Measurements from ENCODE around the gene BGLAP. TPM values are rescaled to one million over a fixed set of nuclear protein-coding genes. Genes with fewer than 3 reads are reported as not detected.

Gene BGLAP
- polyA plus RNA-seq, 3 donors: 2.2 TPM; not detected in 2

DNA sequence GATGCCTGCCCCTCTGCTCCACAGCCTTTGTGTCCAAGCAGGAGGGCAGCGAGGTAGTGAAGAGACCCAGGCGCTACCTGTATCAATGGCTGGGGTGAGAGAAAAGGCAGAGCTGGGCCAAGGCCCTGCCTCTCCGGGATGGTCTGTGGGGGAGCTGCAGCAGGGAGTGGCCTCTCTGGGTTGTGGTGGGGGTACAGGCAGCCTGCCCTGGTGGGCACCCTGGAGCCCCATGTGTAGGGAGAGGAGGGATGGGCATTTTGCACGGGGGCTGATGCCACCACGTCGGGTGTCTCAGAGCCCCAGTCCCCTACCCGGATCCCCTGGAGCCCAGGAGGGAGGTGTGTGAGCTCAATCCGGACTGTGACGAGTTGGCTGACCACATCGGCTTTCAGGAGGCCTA lies 754 bp downstream of the BGLAP start:
- Histone ChIP-seq H2AFZ (ENCODE audit: insufficient read depth, low read depth, low read length, poor library complexity, severe bottlenecking) (no peak overlapping the region), H4K20me1 (ENCODE audit: insufficient read depth, low read length) (peaks cover 19% of the 10 kb centered on the region), H3K79me2 (ENCODE audit: insufficient read depth, low read length) (no peaks in the 10 kb centered on the region), H3K27me3 (ENCODE audit: control insufficient read depth in 2 of 2, insufficient read depth in 2 of 2, low read length in 2 of 2) (peaks cover 10 to 31% of the 10 kb centered on the region in 2 donors), H3K9ac (ENCODE audit: insufficient read depth, low read length, poor library complexity, severe bottlenecking) (no peak overlapping the region), H3K9me3 (replicated peaks in 1 of 2; ENCODE audit: control insufficient read depth in 1 of 2, insufficient read depth in 1 of 2, low read length in 2 of 2) (peaks cover 0 to 12% of the 10 kb centered on the region in 2 donors), H3K4me3 (replicated peaks in 1 of 3; ENCODE audit: low read depth in 2 of 3, low read length in 3 of 3) (no peak overlapping the region), H3K36me3 (replicated peaks in 1 of 2; ENCODE audit: control insufficient read depth in 1 of 2, insufficient read depth in 2 of 2, low read length in 2 of 2) (peaks cover 27 to 33% of the 10 kb centered on the region in 2 donors), H3K27ac (ENCODE audit: low read depth in 1 of 2, low read length in 2 of 2) (no peak overlapping the region), H3K4me1 (ENCODE audit: control insufficient read depth in 1 of 2, insufficient read depth in 2 of 2, low read length in 2 of 2) (peaks cover 9 to 14% of the 10 kb centered on the region in 2 donors), H3K4me2 (replicated peaks; ENCODE audit: extremely low read depth, low read length, poor library complexity, severe bottlenecking) (no peak overlapping the region)
- Mint-ChIP-seq H3K4me3 (no peak overlapping the region), H3K9me3 (peaks cover 0 to 9% (median 0%) of the 10 kb centered on the region in 7 donors), H3K36me3 (peaks cover 40 to 44% of the 10 kb centered on the region in 2 donors), H3K4me1 (peaks cover 14% of the 10 kb centered on the region), H3K27ac (no peak overlapping the region), H3K27me3 (ENCODE audit: low read depth in 3 of 3) (peaks cover 21 to 40% (median 35%) of the 10 kb centered on the region in 3 donors)
- TF ChIP-seq, protein P1, sequence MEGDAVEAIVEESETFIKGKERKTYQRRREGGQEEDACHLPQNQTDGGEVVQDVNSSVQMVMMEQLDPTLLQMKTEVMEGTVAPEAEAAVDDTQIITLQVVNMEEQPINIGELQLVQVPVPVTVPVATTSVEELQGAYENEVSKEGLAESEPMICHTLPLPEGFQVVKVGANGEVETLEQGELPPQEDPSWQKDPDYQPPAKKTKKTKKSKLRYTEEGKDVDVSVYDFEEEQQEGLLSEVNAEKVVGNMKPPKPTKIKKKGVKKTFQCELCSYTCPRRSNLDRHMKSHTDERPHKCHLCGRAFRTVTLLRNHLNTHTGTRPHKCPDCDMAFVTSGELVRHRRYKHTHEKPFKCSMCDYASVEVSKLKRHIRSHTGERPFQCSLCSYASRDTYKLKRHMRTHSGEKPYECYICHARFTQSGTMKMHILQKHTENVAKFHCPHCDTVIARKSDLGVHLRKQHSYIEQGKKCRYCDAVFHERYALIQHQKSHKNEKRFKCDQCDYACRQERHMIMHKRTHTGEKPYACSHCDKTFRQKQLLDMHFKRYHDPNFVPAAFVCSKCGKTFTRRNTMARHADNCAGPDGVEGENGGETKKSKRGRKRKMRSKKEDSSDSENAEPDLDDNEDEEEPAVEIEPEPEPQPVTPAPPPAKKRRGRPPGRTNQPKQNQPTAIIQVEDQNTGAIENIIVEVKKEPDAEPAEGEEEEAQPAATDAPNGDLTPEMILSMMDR (IDR thresholded peaks at IDR 0.05): no peak
- intact Hi-C loops (cut with micrococcal nuclease): no loop called here
- WGBS (ENCODE audit: insufficient coverage): 99% methylated on average over 10 of the region's 10 CpGs
- no peak for DNase-seq

DNA sequence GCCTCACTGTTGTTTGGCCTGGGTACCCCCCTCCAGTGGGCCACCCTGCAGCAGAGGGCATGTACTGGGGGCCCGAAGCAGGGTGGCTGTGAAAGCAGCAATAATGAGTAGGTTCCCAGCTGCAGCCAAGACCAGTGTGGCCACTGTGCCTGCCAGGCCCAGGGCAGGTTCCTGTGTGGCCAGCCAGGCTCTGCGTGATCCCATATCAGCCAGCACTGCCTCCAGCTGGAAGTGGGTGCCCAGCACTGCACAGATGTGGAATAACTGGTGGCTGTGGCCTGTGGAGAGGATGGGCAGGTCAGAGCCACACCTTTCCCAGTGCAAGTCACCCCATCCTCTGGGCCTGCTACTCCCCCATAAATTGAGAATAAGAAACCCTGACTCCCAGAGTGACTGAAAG lies 2.1 kb downstream of the BGLAP start:
- Histone ChIP-seq H3K9me3 (replicated peaks in 1 of 2; ENCODE audit: control insufficient read depth in 1 of 2, insufficient read depth in 1 of 2, low read length in 2 of 2) (peaks cover 0 to 12% of the 10 kb centered on the region in 2 donors), H3K4me1 (ENCODE audit: control insufficient read depth in 1 of 2, insufficient read depth in 2 of 2, low read length in 2 of 2) (peaks cover 9 to 14% of the 10 kb centered on the region in 2 donors), H3K4me3 (replicated peaks in 1 of 3; ENCODE audit: low read depth in 2 of 3, low read length in 3 of 3) (no peak overlapping the region), H2AFZ (ENCODE audit: insufficient read depth, low read depth, low read length, poor library complexity, severe bottlenecking) (no peak overlapping the region), H3K4me2 (replicated peaks; ENCODE audit: extremely low read depth, low read length, poor library complexity, severe bottlenecking) (no peak overlapping the region), H3K79me2 (ENCODE audit: insufficient read depth, low read length) (no peaks in the 10 kb centered on the region), H4K20me1 (ENCODE audit: insufficient read depth, low read length) (peaks cover 28% of the 10 kb centered on the region), H3K9ac (ENCODE audit: insufficient read depth, low read length, poor library complexity, severe bottlenecking) (no peak overlapping the region), H3K27me3 (ENCODE audit: control insufficient read depth in 2 of 2, insufficient read depth in 2 of 2, low read length in 2 of 2) (peaks cover 10 to 31% of the 10 kb centered on the region in 2 donors), H3K27ac (ENCODE audit: low read depth in 1 of 2, low read length in 2 of 2) (no peak overlapping the region), H3K36me3 (replicated peaks in 1 of 2; ENCODE audit: control insufficient read depth in 1 of 2, insufficient read depth in 2 of 2, low read length in 2 of 2) (peaks cover 16 to 23% of the 10 kb centered on the region in 2 donors)
- Mint-ChIP-seq H3K4me3 (no peak overlapping the region), H3K27me3 (ENCODE audit: low read depth in 3 of 3) (peaks cover 21 to 40% (median 35%) of the 10 kb centered on the region in 3 donors), H3K9me3 (peaks cover 0 to 9% (median 0%) of the 10 kb centered on the region in 7 donors), H3K27ac (no peak overlapping the region), H3K4me1 (peaks cover 14% of the 10 kb centered on the region), H3K36me3 (peaks cover 28 to 35% of the 10 kb centered on the region in 2 donors)
- no peak for DNase-seq
- 100% methylated on average over 1 of the region's 2 CpGs for WGBS (ENCODE audit: insufficient coverage)
- TF ChIP-seq, protein P1 (IDR thresholded peaks at IDR 0.05): no peak
- intact Hi-C loops (cut with micrococcal nuclease): no loop called here

Data from CD14-positive monocyte (primary cell).